Body of pancreas (tissue), 4 donors: ENCODE data around the gene TMCC2. TPM values are rescaled to one million over a fixed set of nuclear protein-coding genes. Genes with fewer than 3 reads are reported as not detected.

Experiments used
- ATAC-seq: fragments of 150-250 bp; one replicate; pipeline ENCODE4 v1.9.1; 2016
- DNase-seq, 4 donors: peaks; one replicate each; pipeline ENCODE4 v3.0.0-alpha.2; 2019
- H3K27ac ChIP-seq, 4 donors: fragments of 200-600 bp; sonication (generic); 1 replicate in 3 of 4; 2 replicates in 1 of 4; pipeline versions ENCODE4 v1.5.1 to v1.6.1; 2016 to 2019; ENCODE audit warnings: mild to moderate bottlenecking in 1 of 4, mixed read lengths in 1 of 4, moderate library complexity in 1 of 4
- H3K27me3 ChIP-seq, 2 donors: fragments of 200-600 bp; sonication (generic); one replicate each; pipeline ENCODE4 v1.6.0; 2016; ENCODE audit warnings: mild to moderate bottlenecking in 1 of 2
- H3K36me3 ChIP-seq, 2 donors: fragments of 200-600 bp; sonication (generic); replicated peaks in 1 of 2; 2 replicates each; pipeline ENCODE4 v1.5.1; 2016; ENCODE audit warnings: low read depth in 2 of 2; ENCODE audit not compliant: insufficient read depth in 1 of 2
- H3K4me1 ChIP-seq: fragments of 200-600 bp; sonication (generic); one replicate; pipeline ENCODE4 v1.6.0; 2016
- H3K4me3 ChIP-seq, 2 donors: fragments of 200-600 bp; sonication (generic); 1 replicate in 1 of 2; 2 replicates in 1 of 2; pipeline ENCODE4 v1.5.1; 2016 to 2019
- H3K9me3 ChIP-seq, 3 donors: fragments of 200-600 bp; sonication (generic); 1 replicate in 2 of 3; 2 replicates in 1 of 3; pipeline ENCODE4 v1.5.1; 2016
- POLR2A ChIP-seq, 3 donors: fragments of 450-650 bp; IDR thresholded peaks; one replicate each; pipeline ENCODE4 v1.6.1; 2016; ENCODE audit warnings: antibody characterized with exemption in 3 of 3, mild to moderate bottlenecking in 2 of 3
- WGBS, 2 donors: methylation state at CpG; one replicate each; pipeline ENCODE4 v1.1.5; 2017; 5-methylcytosine and 5-hydroxymethylcytosine counted together
- intact Hi-C: fragments of 100-400 bp; cut with DNase I; formaldehyde crosslinking; loops from one replicate; pipeline ENCODE4 v1.15.1; 2023
- total RNA-seq, 2 donors: library from RNA; depleted of rRNA; stranded (reverse); fragments of >200 nt; gene quantifications; one replicate each; pipeline ENCODE4 v1.1.0, GENCODE V29; 2016
- TF ChIP-seq, protein P1 (sequence below), 7 experiments: fragments of 450-650 bp in 4 of 7; fragments of 200-600 bp in 3 of 7; sonication (generic) in 3 of 7; IDR thresholded peaks; one replicate each; pipeline ENCODE4 v1.5.1; 2016 to 2019; ENCODE audit warnings: antibody characterized with exemption in 7 of 7

The TMCC2 gene
- total RNA-seq, 2 donors from 2014 or later, result 1.3 to 1.6 TPM

DNA sequence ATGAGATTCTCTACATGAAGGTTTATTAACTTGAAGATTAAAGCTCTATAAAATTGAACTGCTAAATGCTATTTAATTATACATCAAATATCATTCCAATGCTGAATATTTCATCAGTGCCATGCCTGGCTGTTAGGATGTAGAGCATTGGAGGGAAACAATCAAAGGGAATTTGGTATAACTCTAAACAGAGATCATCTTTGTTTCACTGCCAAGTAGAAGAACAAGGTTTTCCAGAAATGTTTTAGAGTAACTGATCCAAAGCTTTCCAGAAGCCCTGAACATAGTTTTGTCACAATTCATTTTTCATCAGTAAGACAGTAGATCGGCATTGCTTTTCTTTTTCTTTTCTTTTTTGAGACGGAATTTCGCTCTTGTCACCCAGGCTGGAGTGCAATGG lies 10.3 kb upstream of the TMCC2 start:
- no peaks in the 10 kb centered on the region for H3K9me3 ChIP-seq
- WGBS, 2 donors, result 55 to 74% methylated on average over 3 of the region's 3 CpGs
- no peak overlapping the region for H3K4me3 ChIP-seq

DNA sequence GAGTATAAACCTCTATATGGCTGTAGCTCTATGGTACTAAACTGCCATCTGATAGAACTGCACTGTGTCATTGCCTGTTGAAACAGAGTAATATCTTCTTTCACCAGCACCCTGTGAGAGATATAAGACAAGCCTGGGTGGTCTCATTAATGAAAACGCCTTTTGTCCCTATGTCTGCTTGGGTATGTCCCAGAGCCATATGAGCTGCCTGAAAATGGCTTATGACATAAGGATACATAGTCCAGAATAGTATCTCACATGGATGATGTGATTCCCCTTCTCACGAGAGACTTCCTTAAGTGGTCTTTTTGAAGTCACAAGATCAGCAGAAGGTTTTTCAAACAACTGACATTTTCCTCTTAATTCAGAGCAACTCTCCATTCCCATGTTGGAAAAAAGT lies 7.3 kb upstream of the TMCC2 start:
- WGBS, 2 donors, result 56 to 69% methylated on average over 2 of the region's 2 CpGs
- Histone ChIP-seq H3K4me1 (no peaks in the 10 kb centered on the region), H3K27me3 (no peaks in the 10 kb centered on the region), H3K27ac (no peak overlapping the region), H3K9me3 (no peaks in the 10 kb centered on the region), H3K36me3 (no peaks in the 10 kb centered on the region), H3K4me3 (no peak overlapping the region)
- DNase-seq (no peak), ATAC-seq (no peak)
- TF ChIP-seq POLR2A (IDR thresholded peaks at IDR 0.05), result no peak
- TF ChIP-seq, protein P1, sequence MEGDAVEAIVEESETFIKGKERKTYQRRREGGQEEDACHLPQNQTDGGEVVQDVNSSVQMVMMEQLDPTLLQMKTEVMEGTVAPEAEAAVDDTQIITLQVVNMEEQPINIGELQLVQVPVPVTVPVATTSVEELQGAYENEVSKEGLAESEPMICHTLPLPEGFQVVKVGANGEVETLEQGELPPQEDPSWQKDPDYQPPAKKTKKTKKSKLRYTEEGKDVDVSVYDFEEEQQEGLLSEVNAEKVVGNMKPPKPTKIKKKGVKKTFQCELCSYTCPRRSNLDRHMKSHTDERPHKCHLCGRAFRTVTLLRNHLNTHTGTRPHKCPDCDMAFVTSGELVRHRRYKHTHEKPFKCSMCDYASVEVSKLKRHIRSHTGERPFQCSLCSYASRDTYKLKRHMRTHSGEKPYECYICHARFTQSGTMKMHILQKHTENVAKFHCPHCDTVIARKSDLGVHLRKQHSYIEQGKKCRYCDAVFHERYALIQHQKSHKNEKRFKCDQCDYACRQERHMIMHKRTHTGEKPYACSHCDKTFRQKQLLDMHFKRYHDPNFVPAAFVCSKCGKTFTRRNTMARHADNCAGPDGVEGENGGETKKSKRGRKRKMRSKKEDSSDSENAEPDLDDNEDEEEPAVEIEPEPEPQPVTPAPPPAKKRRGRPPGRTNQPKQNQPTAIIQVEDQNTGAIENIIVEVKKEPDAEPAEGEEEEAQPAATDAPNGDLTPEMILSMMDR (IDR thresholded peaks at IDR 0.05), result no peak
- intact Hi-C loops, result no loop called here

More for the DNA sequence above, 10.3 kb upstream of the TMCC2 start:
- H3K4me1 ChIP-seq, result no peaks in the 10 kb centered on the region
- no peak for DNase-seq
- H3K27ac ChIP-seq, result no peak overlapping the region
- TF ChIP-seq POLR2A (IDR thresholded peaks at IDR 0.05), result no peak
- TF ChIP-seq, protein P1 (IDR thresholded peaks at IDR 0.05), result no peak
- H3K36me3 ChIP-seq, result no peaks in the 10 kb centered on the region
- no peak for ATAC-seq
- intact Hi-C loops, result no loop called here
- H3K27me3 ChIP-seq, result no peaks in the 10 kb centered on the region

DNA sequence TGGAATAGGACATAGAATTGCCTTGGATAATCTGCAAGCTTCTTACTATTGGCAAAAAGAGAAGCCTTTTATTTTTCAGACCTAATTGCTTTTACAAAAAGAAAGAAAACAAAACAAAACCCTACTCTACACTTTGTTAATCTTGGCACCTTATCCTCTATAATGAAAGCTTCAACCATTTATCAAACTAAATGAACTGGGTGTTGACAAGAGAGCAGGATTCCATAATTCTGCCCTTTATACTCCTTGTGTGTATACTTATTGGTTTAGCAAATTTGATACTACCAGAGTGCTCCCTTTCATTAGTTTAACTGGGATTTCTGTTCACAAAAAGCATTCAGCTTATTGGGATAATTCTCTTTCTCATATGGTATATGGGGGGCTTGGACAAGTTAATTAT lies 3.0 kb upstream of the TMCC2 start:
- Histone ChIP-seq H3K4me1 (peaks cover 21% of the 10 kb centered on the region), H3K27ac (no peak overlapping the region), H3K27me3 (no peaks in the 10 kb centered on the region), H3K4me3 (no peak overlapping the region), H3K9me3 (no peaks in the 10 kb centered on the region), H3K36me3 (no peaks in the 10 kb centered on the region)
- ATAC-seq, result no peak
- intact Hi-C loops, result no loop called here
- DNase-seq, result no peak
- TF ChIP-seq, protein P1 (IDR thresholded peaks at IDR 0.05), result no peak
- TF ChIP-seq POLR2A (IDR thresholded peaks at IDR 0.05), result no peak

DNA sequence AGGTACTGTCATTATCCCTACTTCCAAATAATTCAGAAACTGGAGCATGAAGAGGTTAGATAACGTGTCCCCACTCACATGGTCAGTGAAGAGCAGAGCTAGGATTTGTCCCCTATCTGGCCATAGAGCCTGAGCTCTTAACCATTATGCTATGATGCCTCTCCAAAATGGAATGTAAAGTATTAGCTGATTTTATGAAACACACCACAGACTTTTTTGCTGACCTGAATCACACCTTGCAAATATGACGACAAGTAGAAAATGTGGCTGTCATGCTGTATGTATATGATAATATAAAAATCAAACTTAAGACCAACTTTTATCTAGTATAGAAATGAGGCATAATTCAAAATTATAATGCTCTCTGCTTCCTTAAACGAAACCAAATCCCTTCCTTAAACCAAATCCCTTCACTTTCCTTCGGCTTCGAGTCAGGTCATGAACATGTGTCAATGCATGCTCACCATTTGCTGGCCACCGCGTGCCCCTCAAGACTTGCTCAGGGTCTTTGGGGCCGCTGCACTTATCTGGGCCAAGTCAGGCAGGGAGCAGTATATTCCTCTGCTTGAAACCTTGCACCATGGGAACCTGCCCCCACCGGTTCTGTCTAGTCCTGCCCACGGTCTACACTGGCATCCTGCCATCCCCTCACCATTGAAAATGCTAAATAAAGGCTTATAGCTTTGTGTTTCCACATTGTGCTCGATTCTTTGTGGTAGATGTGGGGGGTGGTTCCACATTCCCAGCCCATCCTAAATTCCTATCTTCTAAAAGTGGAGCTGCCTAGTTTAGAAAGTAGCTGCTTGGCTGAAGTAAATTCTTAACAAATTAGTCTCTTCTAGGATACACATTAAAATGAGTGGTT lies 1.6 kb upstream of the TMCC2 start:
- Histone ChIP-seq H3K9me3 (no peaks in the 10 kb centered on the region), H3K27me3 (no peaks in the 10 kb centered on the region), H3K4me3 (no peak overlapping the region), H3K36me3 (no peaks in the 10 kb centered on the region), H3K4me1 (peaks cover 29% of the 10 kb centered on the region), H3K27ac (no peak overlapping the region)
- intact Hi-C loops, result no loop called here
- no peak for ATAC-seq
- WGBS, 2 donors, result 45 to 51% methylated on average over 10 to 11 of the region's 11 CpGs
- TF ChIP-seq, protein P1 (IDR thresholded peaks at IDR 0.05), result no peak
- TF ChIP-seq POLR2A (IDR thresholded peaks at IDR 0.05), result no peak
- DNase-seq, result peak in 2 of 4 donors; percentile 18 to 19
